HG03095 (cell line): ENCODE measurements around the gene CYP2A6.

Experiments used
- ATAC-seq: cut with Tn5 transposase; IDR thresholded peaks from one replicate; pipeline ENCODE4 v1.9.1; 2021; ENCODE audit warnings: moderate library complexity; ENCODE audit not compliant: unreplicated experiment

CYP2A6 gene

GRCh38 chr19:40803170-40803856 lies 46.9 kb downstream of the CYP2A6 start:
- ATAC-seq: no peak

GRCh38 chr19:40802300-40803169 lies 47.7 kb downstream of the CYP2A6 start:
- ATAC-seq: no peak

- ATAC-seq: no peak
Measured at GRCh38 chr19:40801426-40802299, 48.6 kb downstream of the CYP2A6 start.

- no peak for ATAC-seq
Measured at GRCh38 chr19:40800997-40801377, 49.3 kb downstream of the CYP2A6 start.

- ATAC-seq: no peak
Measured at GRCh38 chr19:40800339-40800996, 49.8 kb downstream of the CYP2A6 start.

- ATAC-seq: no peak
Measured at GRCh38 chr19:40799558-40800338, 50.5 kb downstream of the CYP2A6 start.

GRCh38 chr19:40798683-40799557 lies 51.3 kb downstream of the CYP2A6 start, which contains the start of gene EGLN2:
EGLN2 (plus strand) TSS chr19:40799191; CDS start chr19:40800573, 1,382 bp downstream.
- ATAC-seq: peak; percentile 68

GRCh38 chr19:40797963-40798682 lies 52.1 kb downstream of the CYP2A6 start:
- no peak for ATAC-seq

- ATAC-seq: no peak
Measured at GRCh38 chr19:40797166-40797962, 52.9 kb downstream of the CYP2A6 start.
